Astrocyte (in vitro differentiated cells and primary cell): ENCODE results near the gene FAM120AOS. TPM values are rescaled to one million over a fixed set of nuclear protein-coding genes. Genes with fewer than 3 reads are reported as not detected.

Source experiments
- DNase-seq: peaks from one replicate; pipeline ENCODE4 v3.0.0-alpha.2; 2010; ENCODE audit warnings: low read depth
- FAIRE-seq: peaks from 2 replicates; lab custom pipeline; 2011; peaks lifted over from hg19 to GRCh38; lab: Jason Lieb, UNC
- H2AFZ ChIP-seq: 2 replicates; pipeline ENCODE4 v1.6.0; 2012; ENCODE audit warnings: low read depth, low read length, inconsistent platforms
- H3K27ac ChIP-seq: 2 replicates; pipeline ENCODE4 v1.5.1; 2011; ENCODE audit warnings: low read depth, low read length, inconsistent platforms
- H3K27me3 ChIP-seq: 2 replicates; pipeline ENCODE4 v1.6.0; 2011; ENCODE audit warnings: low read length, inconsistent platforms; ENCODE audit not compliant: insufficient read depth
- H3K36me3 ChIP-seq: 2 replicates; pipeline ENCODE4 v1.5.1; 2011; ENCODE audit warnings: low read length, inconsistent platforms; ENCODE audit not compliant: insufficient read depth
- H3K4me1 ChIP-seq: 2 replicates; pipeline ENCODE4 v1.5.1; 2011; ENCODE audit warnings: low read length, inconsistent platforms; ENCODE audit not compliant: insufficient read depth
- H3K4me2 ChIP-seq: 2 replicates; pipeline ENCODE4 v1.6.0; 2012; ENCODE audit warnings: low read length, inconsistent platforms
- H3K4me3 ChIP-seq: 2 replicates; pipeline ENCODE4 v1.5.1; 2011; ENCODE audit warnings: low read depth, mild to moderate bottlenecking, low read length, inconsistent platforms; ENCODE audit not compliant: insufficient read depth
- H3K79me2 ChIP-seq: 2 replicates; pipeline ENCODE4 v1.6.0; 2012; ENCODE audit warnings: mild to moderate bottlenecking, low read length, inconsistent platforms; ENCODE audit not compliant: insufficient read depth
- H3K9ac ChIP-seq: 2 replicates; pipeline ENCODE4 v1.6.0; 2012; ENCODE audit warnings: mild to moderate bottlenecking, low read length, inconsistent platforms
- H3K9me3 ChIP-seq: 2 replicates; pipeline ENCODE4 v1.5.1; 2012; ENCODE audit warnings: low read depth, mild to moderate bottlenecking, low read length, inconsistent platforms; ENCODE audit not compliant: insufficient read depth
- H4K20me1 ChIP-seq: 2 replicates; pipeline ENCODE4 v1.6.0; 2012; ENCODE audit warnings: low read length, inconsistent platforms; ENCODE audit not compliant: insufficient read depth
- H3K27ac Mint-ChIP-seq: one replicate; pipeline ENCODE4 v1.8.0; 2021; ENCODE audit warnings: mild to moderate bottlenecking, mixed read lengths; ENCODE audit not compliant: unreplicated experiment
- H3K27me3 Mint-ChIP-seq: one replicate; pipeline ENCODE4 v1.8.0; 2021; ENCODE audit warnings: low read depth, mixed read lengths; ENCODE audit not compliant: unreplicated experiment
- H3K36me3 Mint-ChIP-seq: one replicate; pipeline ENCODE4 v1.8.0; 2021; ENCODE audit warnings: low read depth, mixed read lengths; ENCODE audit not compliant: unreplicated experiment
- H3K4me1 Mint-ChIP-seq: one replicate; pipeline ENCODE4 v1.8.0; 2021; ENCODE audit warnings: low read depth, mixed read lengths; ENCODE audit not compliant: unreplicated experiment
- H3K4me3 Mint-ChIP-seq: one replicate; pipeline ENCODE4 v1.8.0; 2021; ENCODE audit warnings: mild to moderate bottlenecking, moderate library complexity, mixed read lengths; ENCODE audit not compliant: unreplicated experiment
- H3K9me3 Mint-ChIP-seq: one replicate; pipeline ENCODE4 v1.8.0; 2021; ENCODE audit warnings: mild to moderate bottlenecking, mixed read lengths; ENCODE audit not compliant: unreplicated experiment
- CTCF ChIP-seq: IDR thresholded peaks from 2 replicates; pipeline ENCODE4 v1.5.1; 2011; ENCODE audit warnings: low read depth, mild to moderate bottlenecking, inconsistent platforms, low read length, moderate library complexity; ENCODE audit not compliant: insufficient read depth
- EZH2 ChIP-seq: IDR thresholded peaks from 2 replicates; pipeline ENCODE4 v1.6.1; 2012; ENCODE audit warnings: mild to moderate bottlenecking, low read length, inconsistent platforms; ENCODE audit not compliant: insufficient read depth
- total RNA-seq: library from RNA; stranded (reverse); gene quantifications from 2 replicates; pipeline ENCODE4 v1.2.1, GENCODE V29; 2021

FAM120AOS gene
- total RNA-seq, 1 donor from 2014 or later: 29.7 TPM

DNA sequence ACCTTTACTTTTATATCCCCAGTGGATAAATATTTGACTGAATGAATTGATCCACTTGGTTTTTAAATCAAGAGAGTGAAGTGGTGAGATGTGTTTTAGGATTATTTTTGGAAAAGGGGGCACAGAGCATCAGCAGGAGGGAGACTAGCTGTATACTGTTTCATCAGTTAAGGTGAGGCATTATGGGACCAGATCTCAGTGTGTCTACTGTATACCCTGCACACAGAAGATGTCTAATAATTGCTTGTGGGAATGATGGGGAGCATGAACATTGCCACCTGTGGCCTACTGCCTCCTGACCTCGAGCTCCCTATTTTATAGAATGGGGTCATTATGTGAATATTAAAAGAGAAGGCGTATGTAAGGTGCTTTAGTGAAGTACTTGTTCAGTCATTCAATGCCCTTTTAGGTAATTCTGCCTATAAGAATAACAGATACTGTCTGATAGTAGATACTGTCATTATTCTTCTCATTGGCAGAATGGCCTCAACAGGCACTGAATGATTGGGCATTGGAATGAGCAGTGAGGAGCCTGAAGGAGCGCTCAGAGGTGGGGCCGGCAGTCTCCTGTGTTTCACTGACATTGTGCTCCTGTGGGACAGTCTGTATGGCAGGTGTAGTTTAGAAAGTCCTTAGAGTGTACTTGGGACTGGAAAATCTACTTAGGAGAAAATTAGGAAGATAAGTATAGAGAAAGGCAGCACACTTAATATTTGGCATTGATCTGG lies 47.4 kb upstream of the FAM120AOS start:
- Histone ChIP-seq H3K27ac (no peak overlapping the region), H3K9ac (peak overlapping the region; percentile 20), H3K79me2 (peaks cover 75% of the 10 kb centered on the region), H3K9me3 (no peaks in the 10 kb centered on the region), H3K4me3 (no peak overlapping the region), H3K4me2 (peak overlapping the region; percentile 71), H3K27me3 (no peaks in the 10 kb centered on the region), H2AFZ (no peak overlapping the region), H4K20me1 (peaks cover 53% of the 10 kb centered on the region), H3K36me3 (peaks cover 30% of the 10 kb centered on the region), H3K4me1 (no peaks in the 10 kb centered on the region)
- H3K4me1 Mint-ChIP-seq: peaks cover 8% of the 10 kb centered on the region
- TF ChIP-seq EZH2 (no peak), CTCF (no peak)
- FAIRE-seq: no peak
- H3K36me3 Mint-ChIP-seq: peaks cover 21% of the 10 kb centered on the region
- no peak for DNase-seq
- H3K9me3 Mint-ChIP-seq: no peaks in the 10 kb centered on the region
- peak overlapping the region; percentile 27 for H3K4me3 Mint-ChIP-seq
- H3K27me3 Mint-ChIP-seq: no peaks in the 10 kb centered on the region
- peak overlapping the region; percentile 67 for H3K27ac Mint-ChIP-seq

GRCh38 chr9:93496285-93496684 lies 42.9 kb upstream of the FAM120AOS start:
- TF ChIP-seq EZH2: no peak
- TF ChIP-seq CTCF: no peak
- H3K36me3 ChIP-seq: peaks cover 41% of the 10 kb centered on the region
- no peak overlapping the region for H3K27ac ChIP-seq
- no peak overlapping the region for H3K4me3 Mint-ChIP-seq
- H3K36me3 Mint-ChIP-seq: peaks cover 34% of the 10 kb centered on the region
- DNase-seq (no peak), FAIRE-seq (no peak)
- peak overlapping the region; percentile 14 for H3K27ac Mint-ChIP-seq
- H3K27me3 ChIP-seq: no peaks in the 10 kb centered on the region
- H3K79me2 ChIP-seq: peaks cover 81% of the 10 kb centered on the region
- no peaks in the 10 kb centered on the region for H3K9me3 Mint-ChIP-seq
- no peak overlapping the region for H3K4me2 ChIP-seq
- peaks cover 66% of the 10 kb centered on the region for H4K20me1 ChIP-seq
- peaks cover 5% of the 10 kb centered on the region for H3K4me1 Mint-ChIP-seq
- no peaks in the 10 kb centered on the region for H3K4me1 ChIP-seq
- no peak overlapping the region for H2AFZ ChIP-seq
- no peaks in the 10 kb centered on the region for H3K27me3 Mint-ChIP-seq
- no peaks in the 10 kb centered on the region for H3K9me3 ChIP-seq
- no peak overlapping the region for H3K9ac ChIP-seq
- H3K4me3 ChIP-seq: no peak overlapping the region

DNA sequence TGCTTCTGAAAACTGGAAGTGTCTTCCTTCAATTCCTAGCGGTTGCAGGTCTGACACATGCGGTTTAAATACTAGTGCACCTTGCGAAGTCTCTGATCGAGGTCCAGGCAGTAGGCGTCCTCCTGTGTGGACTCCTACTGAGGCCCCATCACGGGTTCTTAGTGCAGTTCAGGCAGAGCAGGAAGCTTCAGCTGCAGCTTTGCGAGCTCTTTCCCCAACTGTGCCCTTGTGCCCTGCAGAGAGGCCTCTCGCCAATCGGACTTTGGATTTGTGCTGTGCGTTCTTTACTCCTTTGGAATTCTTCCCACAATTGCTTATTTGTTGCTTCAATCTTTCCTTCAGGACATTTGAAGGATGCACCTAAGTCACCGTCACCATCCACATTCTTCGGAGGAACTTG lies 40.6 kb upstream of the FAM120AOS start:
- H3K9me3 ChIP-seq: no peaks in the 10 kb centered on the region
- H3K79me2 ChIP-seq: peaks cover 85% of the 10 kb centered on the region
- DNase-seq (no peak), FAIRE-seq (no peak)
- H3K4me2 ChIP-seq: no peak overlapping the region
- TF ChIP-seq EZH2 (no peak), CTCF (no peak)
- no peak overlapping the region for H3K9ac ChIP-seq
- no peak overlapping the region for H2AFZ ChIP-seq
- H4K20me1 ChIP-seq: peaks cover 72% of the 10 kb centered on the region
- Mint-ChIP-seq H3K27me3 (no peaks in the 10 kb centered on the region), H3K4me1 (no peaks in the 10 kb centered on the region), H3K27ac (no peak overlapping the region), H3K36me3 (peaks cover 40% of the 10 kb centered on the region), H3K4me3 (no peak overlapping the region), H3K9me3 (no peaks in the 10 kb centered on the region)
- no peaks in the 10 kb centered on the region for H3K4me1 ChIP-seq
- no peaks in the 10 kb centered on the region for H3K27me3 ChIP-seq
- no peak overlapping the region for H3K4me3 ChIP-seq
- H3K27ac ChIP-seq: no peak overlapping the region
- peaks cover 31% of the 10 kb centered on the region for H3K36me3 ChIP-seq
